H1 (cell line): ENCODE results near the gene CHTF18. TPM values are rescaled to one million over a fixed set of nuclear protein-coding genes. Genes with fewer than 3 reads are reported as not detected.

ENCODE experiments used
- CTCF ChIA-PET: fragments of 300-600 bp; sonication (Branson Sonifier 250); formaldehyde crosslinking; loops from one replicate; lab custom pipeline; 2021; ENCODE audit not compliant: partially characterized antibody; lab: Charles Lee
- POLR2A ChIA-PET: fragments of 300-600 bp; sonication (Branson Sonifier 250); formaldehyde crosslinking; loops from one replicate; lab custom pipeline; 2021; ENCODE audit warnings: inconsistent platforms; ENCODE audit not compliant: partially characterized antibody; lab: Charles Lee
- DNase-seq, 2 experiments: peaks; one replicate each; pipeline versions ENCODE4 v3.0.0 to v3.0.0-alpha.2; 2010 to 2022; ENCODE audit warnings: low spot score in 2 of 2, low read depth in 1 of 2, mixed read lengths in 1 of 2
- FAIRE-seq: peaks from 2 replicates; lab custom pipeline; 2011; peaks lifted over from hg19 to GRCh38; lab: Jason Lieb, UNC
- H2AFZ ChIP-seq: 2 replicates; pipeline ENCODE4 v1.8.1; 2012; ENCODE audit warnings: low read length, inconsistent platforms
- H2AK5ac ChIP-seq: 2 replicates; pipeline ENCODE4 v1.6.1; 2013; ENCODE audit warnings: low read depth, low read length
- H2BK120ac ChIP-seq: replicated peaks from 2 replicates; pipeline ENCODE3; 2013; ENCODE audit warnings: low read depth, low read length, inconsistent platforms
- H2BK12ac ChIP-seq: 2 replicates; pipeline ENCODE4 v1.6.1; 2013; ENCODE audit warnings: low read depth, low read length
- H2BK15ac ChIP-seq: 2 replicates; pipeline ENCODE4 v1.6.1; 2013; ENCODE audit warnings: low read length
- H2BK20ac ChIP-seq: 2 replicates; pipeline ENCODE4 v1.6.1; 2013; ENCODE audit warnings: low read length
- H2BK5ac ChIP-seq: 2 replicates; pipeline ENCODE4 v1.6.1; 2013; ENCODE audit warnings: low read depth, low read length
- H3K14ac ChIP-seq: 2 replicates; pipeline ENCODE4 v1.6.1; 2013; ENCODE audit warnings: inconsistent platforms; ENCODE audit not compliant: insufficient read length
- H3K18ac ChIP-seq: 2 replicates; pipeline ENCODE4 v1.6.1; 2013; ENCODE audit warnings: low read length; ENCODE audit errors: extremely low read depth
- H3K23ac ChIP-seq: 2 replicates; pipeline ENCODE4 v1.6.1; 2013; ENCODE audit warnings: inconsistent platforms; ENCODE audit not compliant: insufficient read length
- H3K23me2 ChIP-seq: 2 replicates; pipeline ENCODE4 v1.6.1; 2013; ENCODE audit warnings: low read depth, low read length
- H3K27ac ChIP-seq: 2 replicates; pipeline ENCODE4 v1.6.1; 2011; ENCODE audit warnings: low read depth, low read length, inconsistent platforms
- H3K27me3 ChIP-seq, 4 experiments: replicated peaks in 1 of 4; 1 replicate in 1 of 4; 2 replicates in 3 of 4; pipeline versions ENCODE4 v1.6.1 to v1.8.1; 2011 to 2013; ENCODE audit warnings: low read length in 3 of 4, mild to moderate bottlenecking in 3 of 4, inconsistent platforms in 2 of 4, mixed read lengths in 2 of 4, moderate library complexity in 1 of 4; ENCODE audit not compliant: control insufficient read depth in 3 of 4, insufficient read depth in 3 of 4; ENCODE audit errors: extremely low read depth in 1 of 4
- H3K36me3 ChIP-seq, 4 experiments: 2 replicates each; pipeline versions ENCODE4 v1.6.1 to v1.8.1; 2011 to 2013; ENCODE audit warnings: mild to moderate bottlenecking in 4 of 4, low read length in 3 of 4, moderate library complexity in 2 of 4, control low read depth in 1 of 4, inconsistent platforms in 1 of 4; ENCODE audit not compliant: insufficient read depth in 4 of 4, control insufficient read depth in 2 of 4
- H3K4ac ChIP-seq: replicated peaks from 2 replicates; pipeline ENCODE3; 2013; ENCODE audit warnings: low read length, low read depth, mixed read lengths, inconsistent platforms; ENCODE audit not compliant: insufficient read length
- H3K4me1 ChIP-seq, 4 experiments: replicated peaks in 1 of 4; 1 replicate in 1 of 4; 2 replicates in 3 of 4; pipeline versions ENCODE4 v1.6.1 to v1.8.1; 2011 to 2013; ENCODE audit warnings: low read length in 3 of 4, inconsistent platforms in 2 of 4, mixed read lengths in 1 of 4; ENCODE audit not compliant: insufficient read depth in 4 of 4, control insufficient read depth in 3 of 4
- H3K4me2 ChIP-seq, 2 experiments: 2 replicates each; pipeline versions ENCODE4 v1.6.1 to v1.8.1; 2011 to 2013; ENCODE audit warnings: low read depth in 2 of 2, low read length in 2 of 2, control low read depth in 1 of 2, inconsistent platforms in 1 of 2, mild to moderate bottlenecking in 1 of 2; ENCODE audit not compliant: insufficient read depth in 1 of 2
- H3K4me3 ChIP-seq, 4 experiments: fragments of 200-600, 300-600 bp in 1 of 4; sonication (generic), shearing (Covaris generic), sonication (Bioruptor Twin) in 1 of 4; 2 replicates each; pipeline versions ENCODE4 v1.5.1 to v1.8.1; 2011 to 2016; ENCODE audit warnings: low read length in 4 of 4, low read depth in 3 of 4, control low read depth in 2 of 4, inconsistent platforms in 2 of 4, mild to moderate bottlenecking in 2 of 4, mixed read lengths in 1 of 4, moderate library complexity in 1 of 4; ENCODE audit not compliant: insufficient read depth in 2 of 4; ENCODE audit errors: extremely low read depth in 1 of 4
- H3K56ac ChIP-seq: replicated peaks from 2 replicates; pipeline ENCODE3; 2013; ENCODE audit warnings: low read depth, mild to moderate bottlenecking, mixed read lengths, low read length, inconsistent platforms; ENCODE audit not compliant: insufficient read length
- H3K79me1 ChIP-seq: 2 replicates; pipeline ENCODE4 v1.6.1; 2013; ENCODE audit warnings: low read depth, low read length, control low read depth
- H3K79me2 ChIP-seq, 2 experiments: 2 replicates each; pipeline versions ENCODE4 v1.6.1 to v1.8.1; 2012 to 2013; ENCODE audit warnings: low read length in 2 of 2, mild to moderate bottlenecking in 2 of 2, inconsistent platforms in 1 of 2; ENCODE audit not compliant: insufficient read depth in 2 of 2, control insufficient read depth in 1 of 2
- H3K9ac ChIP-seq, 4 experiments: replicated peaks in 1 of 4; 1 replicate in 1 of 4; 2 replicates in 3 of 4; pipeline versions ENCODE4 v1.6.1 to v1.8.1; 2011 to 2013; ENCODE audit warnings: low read depth in 3 of 4, low read length in 3 of 4, control low read depth in 2 of 4, mild to moderate bottlenecking in 2 of 4, moderate library complexity in 2 of 4, inconsistent platforms in 1 of 4; ENCODE audit errors: extremely low read depth in 1 of 4
- H3K9me3 ChIP-seq, 2 experiments: 2 replicates each; pipeline versions ENCODE4 v1.6.1 to v1.8.1; 2012 to 2013; ENCODE audit warnings: mild to moderate bottlenecking in 2 of 2, moderate library complexity in 2 of 2, control low read depth in 1 of 2, inconsistent platforms in 1 of 2, low read depth in 1 of 2, low read length in 1 of 2, mixed read lengths in 1 of 2; ENCODE audit not compliant: insufficient read depth in 2 of 2
- H4K20me1 ChIP-seq, 2 experiments: replicated peaks in 1 of 2; 2 replicates each; pipeline versions ENCODE3 to v1.8.1; 2011 to 2013; ENCODE audit warnings: inconsistent platforms in 2 of 2, low read length in 2 of 2, mild to moderate bottlenecking in 1 of 2; ENCODE audit not compliant: insufficient read depth in 2 of 2, control insufficient read depth in 1 of 2
- H4K5ac ChIP-seq: 2 replicates; pipeline ENCODE4 v1.6.1; 2013; ENCODE audit warnings: low read length, low read depth, mixed read lengths, inconsistent platforms; ENCODE audit not compliant: insufficient read length
- H4K8ac ChIP-seq: 2 replicates; pipeline ENCODE4 v1.8.0; 2013; ENCODE audit warnings: mild to moderate bottlenecking, moderate library complexity, low read length, inconsistent platforms; ENCODE audit not compliant: insufficient read depth; ENCODE audit errors: extremely low read depth
- H4K91ac ChIP-seq: replicated peaks from 2 replicates; pipeline ENCODE3; 2013; ENCODE audit warnings: low read length, mixed read lengths, inconsistent platforms; ENCODE audit not compliant: insufficient read length
- WGBS, 2 experiments: shearing (Covaris generic) in 1 of 2; methylation state at CpG; one replicate each; pipeline versions ENCODE4 v1.1.6 to v1.1.7; 2013 to 2015; ENCODE audit warnings: low lambda C conversion rate in 2 of 2, mixed read lengths in 2 of 2, inconsistent platforms in 1 of 2, low coverage in 1 of 2, missing lambda C conversion rate in 1 of 2; ENCODE audit not compliant: insufficient replicate concordance in 2 of 2, insufficient coverage in 1 of 2, insufficient read length in 1 of 2; ENCODE audit errors: extremely low coverage in 1 of 2, missing lambda C conversion rate in 1 of 2; 5-methylcytosine and 5-hydroxymethylcytosine counted together
- polyA plus RNA-seq, 7 experiments: library from polyadenylated mRNA; depleted of rRNA in 3 of 7; stranded (reverse) in 5 of 7; unstranded in 2 of 7; fragments of >200 nt in 5 of 7; fragments of 200-250 nt in 2 of 7; gene quantifications; 1 replicate in 5 of 7; 2 replicates in 1 of 7; 4 replicates in 1 of 7; pipeline versions ENCODE4 v1.2.1 to v1.2.3, GENCODE V29; 2011 to 2013; ENCODE audit warnings: missing spikeins in 2 of 7, mixed read lengths in 2 of 7
- total RNA-seq: library from RNA; stranded (reverse); fragmentation: NEBNext Ultra II Directional; extraction: Animal tissue kit (Norgen Biotek cat#: 25700); gene quantifications from 2 replicates; pipeline ENCODE4 v1.2.1, GENCODE V29; 2021

The CHTF18 gene
- total and polyA plus RNA-seq, 2 of the 8 experiments (the other 6 are each of a cell fraction or from before 2014, with no cell fraction given): 75.3 to 104 TPM

DNA sequence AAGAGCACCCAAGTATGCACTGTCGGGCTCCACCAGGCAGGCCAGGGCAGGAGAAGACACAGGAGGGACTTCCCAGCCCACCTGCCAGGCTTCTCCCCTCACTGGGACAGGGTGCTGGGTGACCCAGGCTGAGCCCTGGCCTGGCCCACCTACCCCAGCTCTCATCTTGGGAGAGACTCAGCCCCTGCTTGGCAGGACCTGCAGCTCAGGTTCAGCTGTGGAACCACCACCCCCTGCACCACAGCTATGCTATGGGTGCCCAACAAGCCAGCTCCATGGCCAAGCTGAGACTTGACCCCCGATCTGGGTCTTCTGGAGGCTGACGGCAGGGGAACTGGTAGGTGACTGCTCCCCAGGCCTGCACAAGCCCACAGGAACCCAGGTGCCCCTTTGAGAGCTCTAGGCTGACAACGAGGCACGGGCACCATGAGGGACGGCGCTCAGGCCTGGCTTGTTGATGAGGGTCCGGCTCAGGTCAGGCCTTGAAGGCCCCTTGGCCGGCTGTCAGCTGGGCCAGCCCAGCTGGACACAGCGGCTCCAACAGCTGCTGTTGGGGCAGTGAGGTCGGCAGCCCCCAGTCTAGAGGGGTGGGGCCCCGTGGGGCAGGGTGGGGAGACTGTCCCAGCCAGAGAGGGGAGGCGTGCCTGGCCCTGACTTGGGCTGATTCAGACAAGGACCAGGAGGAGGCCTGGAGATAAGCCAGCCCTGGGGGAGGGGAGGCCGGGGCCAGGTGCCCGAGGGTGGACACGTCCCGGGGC is 4.8 kb upstream of the CHTF18 start:
- no peak overlapping the region for H2BK12ac ChIP-seq
- H2BK5ac ChIP-seq: no peak overlapping the region; the same call in 1 of the 2 replicates
- H3K27me3 ChIP-seq: peaks cover 0 to 3% (median under 1%) of the 10 kb centered on the region in 4 experiments; a peak in 2 of 7 replicates
- no peak overlapping the region for H3K4me3 ChIP-seq
- H2AK5ac ChIP-seq: peak overlapping the region; percentile 24; the same call in 1 of the 2 replicates
- peaks cover 4 to 19% of the 10 kb centered on the region in 2 experiments for H4K20me1 ChIP-seq
- H3K4ac ChIP-seq: no peak overlapping the region
- FAIRE-seq (no peak), DNase-seq (peak in 1 of 2 experiments; percentile 46)
- no peak overlapping the region for H3K18ac ChIP-seq
- peaks cover 0 to 10% of the 10 kb centered on the region in 2 experiments; a peak in 1 of 4 replicates for H3K79me2 ChIP-seq
- H3K36me3 ChIP-seq: peaks cover 0 to 6% (median 3%) of the 10 kb centered on the region in 4 experiments; a peak in 2 of 8 replicates
- H3K9me3 ChIP-seq: no peaks in the 10 kb centered on the region
- H3K4me2 ChIP-seq: no peak overlapping the region
- no peak overlapping the region for H2BK15ac ChIP-seq
- ChIA-PET POLR2A (interaction anchor here (0.6 to 3.7 kb wide), 17 partner anchors 13 to 597 kb away, joined by 3 to 20 read pairs (median 4); partner anchors contain the start of genes ANTKMT, CIAO3, GNG13 and METRN), CTCF (interaction anchor here (1.7 to 13.7 kb wide), 5 partner anchors 9 to 274 kb away, joined by 8 to 424 read pairs (median 88); partner anchors contain the start of genes ANTKMT, CCDC78, CIAO3 and HAGHL)
- no peak overlapping the region for H2BK120ac ChIP-seq
- no peak overlapping the region for H4K91ac ChIP-seq
- no peak overlapping the region for H4K5ac ChIP-seq
- H3K56ac ChIP-seq: no peak overlapping the region
- H2AFZ ChIP-seq: no peak overlapping the region
- no peaks in the 10 kb centered on the region for H3K79me1 ChIP-seq
- no peak overlapping the region for H3K27ac ChIP-seq
- H3K9ac ChIP-seq: no peak overlapping the region
- H4K8ac ChIP-seq: no peak overlapping the region; the same call in 1 of the 2 replicates
- 89% methylated on average over 8 of the region's 17 CpGs; no CpG with 5 or more reads in 1 of the 2 experiments for WGBS, 2 experiments
- peaks cover 0 to 12% (median 2%) of the 10 kb centered on the region in 4 experiments; a peak in 3 of 7 replicates for H3K4me1 ChIP-seq
- no peak overlapping the region for H3K23ac ChIP-seq
- H3K23me2 ChIP-seq: peaks cover 6% of the 10 kb centered on the region; the same call in 1 of the 2 replicates
- no peak overlapping the region for H3K14ac ChIP-seq
- no peak overlapping the region for H2BK20ac ChIP-seq
